ENCODE results near the gene ZSWIM4.

Gene ZSWIM4

GRCh38 chr19:13842291-13843103 lies 47.3 kb downstream of the ZSWIM4 start:
- Histone ChIP-seq H3K9me3 (ENCODE audit: insufficient read depth, low read length) (no peaks in the 10 kb centered on the region), H3K4me1 (ENCODE audit: low read length) (peaks cover 56% of the 10 kb centered on the region), H3K36me3 (replicated peaks; ENCODE audit: low read depth, low read length) (no peaks in the 10 kb centered on the region), H3K79me2 (ENCODE audit: low read length) (peaks cover 35% of the 10 kb centered on the region), H3K4me3 (ENCODE audit: low read length) (peak overlapping the region; percentile 89), H4K20me1 (ENCODE audit: insufficient read depth, low read length) (no peaks in the 10 kb centered on the region; the same call in 1 of the 2 replicates), H3K27me3 (ENCODE audit: low read depth, low read length) (no peaks in the 10 kb centered on the region), H3K9ac (ENCODE audit: low read length) (peak overlapping the region; percentile 83), H3K27ac (ENCODE audit: low read length) (peak overlapping the region; percentile 1; the same call in 1 of the 2 replicates), H3K4me2 (ENCODE audit: low read length) (peak overlapping the region; percentile 98), H2AFZ (ENCODE audit: low read depth, low read length) (peak overlapping the region; percentile 48; the same call in 1 of the 2 replicates)
- TF ChIP-seq CTCF (IDR thresholded peaks at IDR 0.05; ENCODE audit: low read depth, low read length) (peak; percentile 35), EZH2phosphoT487 (IDR thresholded peaks at IDR 0.05; ENCODE audit: low read depth) (no peak)

GRCh38 chr19:13843104-13843921 lies 48.1 kb downstream of the ZSWIM4 start:
- Histone ChIP-seq H3K9ac (ENCODE audit: low read length) (peak overlapping the region; percentile 83), H3K9me3 (ENCODE audit: insufficient read depth, low read length) (no peaks in the 10 kb centered on the region), H3K36me3 (replicated peaks; ENCODE audit: low read depth, low read length) (no peaks in the 10 kb centered on the region), H3K27me3 (ENCODE audit: low read depth, low read length) (no peaks in the 10 kb centered on the region), H4K20me1 (ENCODE audit: insufficient read depth, low read length) (no peaks in the 10 kb centered on the region; the same call in 1 of the 2 replicates), H2AFZ (ENCODE audit: low read depth, low read length) (peak overlapping the region; percentile 48; the same call in 1 of the 2 replicates), H3K27ac (ENCODE audit: low read length) (peak overlapping the region; percentile 1; the same call in 1 of the 2 replicates), H3K4me3 (ENCODE audit: low read length) (peak overlapping the region; percentile 89), H3K4me1 (ENCODE audit: low read length) (peaks cover 61% of the 10 kb centered on the region), H3K79me2 (ENCODE audit: low read length) (peaks cover 31% of the 10 kb centered on the region), H3K4me2 (ENCODE audit: low read length) (peak overlapping the region; percentile 98)
- TF ChIP-seq CTCF (IDR thresholded peaks at IDR 0.05; ENCODE audit: low read depth, low read length) (no peak), EZH2phosphoT487 (IDR thresholded peaks at IDR 0.05; ENCODE audit: low read depth) (no peak)

GRCh38 chr19:13844130-13844631 lies 48.9 kb downstream of the ZSWIM4 start:
- no peaks in the 10 kb centered on the region for H3K9me3 ChIP-seq (ENCODE audit: insufficient read depth, low read length)
- H3K79me2 ChIP-seq (ENCODE audit: low read length) = peaks cover 23% of the 10 kb centered on the region
- H3K36me3 ChIP-seq (replicated peaks; ENCODE audit: low read depth, low read length) = no peaks in the 10 kb centered on the region
- peaks cover 53% of the 10 kb centered on the region for H3K4me1 ChIP-seq (ENCODE audit: low read length)
- no peak overlapping the region for H3K9ac ChIP-seq (ENCODE audit: low read length)
- no peaks in the 10 kb centered on the region; the same call in 1 of the 2 replicates for H4K20me1 ChIP-seq (ENCODE audit: insufficient read depth, low read length)
- no peak overlapping the region for H3K27ac ChIP-seq (ENCODE audit: low read length)
- H3K4me2 ChIP-seq (ENCODE audit: low read length) = no peak overlapping the region
- H2AFZ ChIP-seq (ENCODE audit: low read depth, low read length) = no peak overlapping the region
- no peaks in the 10 kb centered on the region for H3K27me3 ChIP-seq (ENCODE audit: low read depth, low read length)
- no peak overlapping the region for H3K4me3 ChIP-seq (ENCODE audit: low read length)
- TF ChIP-seq CTCF (IDR thresholded peaks at IDR 0.05; ENCODE audit: low read depth, low read length) (0 out of 2 replicates have a peak, but pooled peaks have one; percentile 16), EZH2phosphoT487 (IDR thresholded peaks at IDR 0.05; ENCODE audit: low read depth) (no peak)
